Lower lobe of right lung (tissue), 2 donors: ENCODE data around the gene TXNL4A. TPM values are rescaled to one million over a fixed set of nuclear protein-coding genes. Genes with fewer than 3 reads are reported as not detected.

ENCODE experiments used
- ATAC-seq, 2 donors: fragments of 200-7000 bp; cut with Tn5 transposase; one replicate each; pipeline ENCODE4 v1.9.1; 2020 to 2022; ENCODE audit warnings: mild to moderate bottlenecking in 2 of 2, moderate library complexity in 2 of 2
- DNase-seq: peaks from one replicate; pipeline ENCODE4 v3.0.0-alpha.2; 2020
- H3K27ac ChIP-seq: fragments of 200-600 bp; one replicate; pipeline ENCODE4 v1.8.0; 2022
- H3K27me3 ChIP-seq: fragments of 200-600 bp; one replicate; pipeline ENCODE4 v1.8.0; 2022; ENCODE audit warnings: low read depth
- H3K36me3 ChIP-seq: fragments of 200-600 bp; one replicate; pipeline ENCODE4 v1.8.0; 2022; ENCODE audit warnings: mild to moderate bottlenecking
- H3K4me1 ChIP-seq: fragments of 200-600 bp; one replicate; pipeline ENCODE4 v1.8.0; 2022
- H3K4me3 ChIP-seq: fragments of 200-600 bp; one replicate; pipeline ENCODE4 v1.8.0; 2022; ENCODE audit warnings: mild to moderate bottlenecking
- H3K9me3 ChIP-seq: fragments of 200-600 bp; one replicate; pipeline ENCODE4 v1.8.0; 2022
- CTCF ChIP-seq: fragments of 200-600 bp; IDR thresholded peaks from one replicate; pipeline ENCODE4 v1.8.0; 2022; ENCODE audit warnings: antibody characterized with exemption, mild to moderate bottlenecking
- intact Hi-C: fragments of 100-400 bp; cut with DNase I; formaldehyde crosslinking; loops from one replicate; pipeline ENCODE4 v1.11.0; 2022
- total RNA-seq: library from RNA; stranded (reverse); fragmentation: NEBNext Ultra II Directional; extraction: Animal tissue kit (Norgen Biotek cat#: 25700); gene quantifications from one replicate; pipeline ENCODE4 v1.2.1, GENCODE V29; 2021
- donor health status: DM: no; HTN: yes; CAD: no; lungs with severe emphysema.

The TXNL4A gene
- total RNA-seq, 1 donor from 2014 or later = 78.7 TPM

DNA sequence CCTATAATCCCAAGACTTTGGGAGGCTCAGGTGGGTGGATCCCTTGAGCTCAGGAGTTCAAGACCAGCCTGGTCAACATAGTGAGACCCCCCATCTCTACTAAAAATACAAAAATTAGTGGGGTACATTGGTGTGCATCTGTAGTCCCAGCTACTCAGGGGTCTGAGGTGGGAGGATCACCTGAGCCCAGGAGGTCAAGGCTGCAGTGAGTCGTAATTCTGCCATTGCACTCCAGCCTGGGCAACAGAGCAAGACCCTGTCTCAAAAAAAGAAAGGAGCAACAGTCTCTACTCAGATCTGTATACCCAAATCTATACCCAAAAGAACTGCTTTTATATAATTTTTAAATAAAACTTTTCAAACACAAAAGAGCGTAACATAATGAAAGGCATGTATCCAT lies 29.4 kb downstream of the TXNL4A start:
- no peaks in the 10 kb centered on the region for H3K27me3 ChIP-seq
- H3K36me3 ChIP-seq = no peaks in the 10 kb centered on the region
- H3K4me1 ChIP-seq = peaks cover 43% of the 10 kb centered on the region
- no peak for TF ChIP-seq CTCF
- DNase-seq (peak; percentile 11), ATAC-seq (no peak)
- H3K9me3 ChIP-seq = no peaks in the 10 kb centered on the region
- intact Hi-C loops = no loop called here
- H3K27ac ChIP-seq = no peak overlapping the region
- H3K4me3 ChIP-seq = no peak overlapping the region

- peaks cover 31% of the 10 kb centered on the region for H3K4me1 ChIP-seq
- no peak overlapping the region for H3K27ac ChIP-seq
- ATAC-seq (no peak), DNase-seq (peak; percentile 11)
- no peak for TF ChIP-seq CTCF
- H3K4me3 ChIP-seq = no peak overlapping the region
- H3K27me3 ChIP-seq = no peaks in the 10 kb centered on the region
- no peaks in the 10 kb centered on the region for H3K36me3 ChIP-seq
- intact Hi-C loops = no loop called here
- H3K9me3 ChIP-seq = no peaks in the 10 kb centered on the region
Measured at GRCh38 chr18:79956276-79956675, 32.1 kb downstream of the TXNL4A start.

- ATAC-seq (no peak), DNase-seq (peak; percentile 14)
- peaks cover 23% of the 10 kb centered on the region for H3K4me1 ChIP-seq
- H3K27ac ChIP-seq = peak overlapping the region; percentile 65
- no peak overlapping the region for H3K4me3 ChIP-seq
- no peaks in the 10 kb centered on the region for H3K27me3 ChIP-seq
- H3K36me3 ChIP-seq = no peaks in the 10 kb centered on the region
- TF ChIP-seq CTCF = no peak
- intact Hi-C loops = no loop called here
- H3K9me3 ChIP-seq = no peaks in the 10 kb centered on the region
Measured at GRCh38 chr18:79955302-79956075, 32.9 kb downstream of the TXNL4A start.

GRCh38 chr18:79954791-79955190 lies 33.6 kb downstream of the TXNL4A start:
- peak overlapping the region; percentile 65 for H3K27ac ChIP-seq
- no peaks in the 10 kb centered on the region for H3K27me3 ChIP-seq
- no peaks in the 10 kb centered on the region for H3K9me3 ChIP-seq
- TF ChIP-seq CTCF = no peak
- ATAC-seq = no peak
- DNase-seq = peak; percentile 56
- no peaks in the 10 kb centered on the region for H3K36me3 ChIP-seq
- H3K4me3 ChIP-seq = no peak overlapping the region
- intact Hi-C loops = no loop called here
- peaks cover 26% of the 10 kb centered on the region for H3K4me1 ChIP-seq

DNA sequence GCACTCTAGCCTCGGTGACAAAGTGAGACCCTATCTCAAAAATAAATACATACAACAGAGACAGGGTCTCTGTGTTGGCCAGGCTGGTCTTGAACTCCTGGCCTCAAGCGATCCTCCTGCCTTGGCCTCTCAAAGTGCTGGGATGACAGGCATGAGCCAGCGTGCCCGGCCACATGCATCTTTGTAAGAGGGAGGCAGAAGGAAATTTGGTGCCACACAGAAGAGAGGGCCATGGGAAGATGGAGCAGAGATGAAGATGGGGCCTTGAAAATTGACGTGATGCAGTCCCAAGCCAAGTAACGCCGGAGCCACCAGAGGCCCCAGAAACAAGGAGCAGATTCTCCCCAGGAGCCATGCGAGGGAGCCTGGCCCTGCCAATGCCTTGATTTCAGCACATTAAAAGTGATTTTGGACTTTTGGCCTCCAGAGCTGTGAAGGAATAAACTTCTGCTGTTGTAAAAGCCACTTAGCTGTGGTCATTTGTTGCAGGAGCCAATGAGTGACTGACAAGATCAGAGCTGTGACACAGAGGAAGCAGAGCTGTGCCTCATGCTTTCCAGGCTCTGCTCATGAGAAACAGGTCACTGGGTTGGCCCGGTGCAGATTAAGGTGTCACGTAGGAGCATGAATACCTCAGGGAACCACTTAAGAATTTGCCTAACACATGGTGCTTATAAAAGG lies 34.3 kb downstream of the TXNL4A start:
- intact Hi-C loops = no loop called here
- Histone ChIP-seq H3K27ac (peak overlapping the region; percentile 65), H3K4me3 (no peak overlapping the region), H3K36me3 (peaks cover under 1% of the 10 kb centered on the region), H3K4me1 (peaks cover 27% of the 10 kb centered on the region), H3K27me3 (no peaks in the 10 kb centered on the region), H3K9me3 (no peaks in the 10 kb centered on the region)
- TF ChIP-seq CTCF = no peak
- DNase-seq = peak; percentile 77
- ATAC-seq = peak; percentile 65 to 70
